ENCODE results near the gene SLC9B1.
"Not testable (repeated sequence)": the region's sequence is repeated elsewhere in the genome, so short reads cannot be mapped to it uniquely, and the experiment has no call there.

- not testable (repeated sequence) for TF ChIP-seq CTCF (IDR thresholded peaks at IDR 0.05; ENCODE audit: low read length); EZH2 (IDR thresholded peaks at IDR 0.05; ENCODE audit: borderline replicate concordance, low read length)
Measured at GRCh38 chr4:102961813-102962212, 57.7 kb downstream of the SLC9B1 start.

Data from OCI-LY1 (cell line).